ENCODE measurements around the gene FCHO2. TPM values are rescaled to one million over a fixed set of nuclear protein-coding genes. Genes with fewer than 3 reads are reported as not detected.

FCHO2 gene
- total and polyA plus RNA-seq, 2 donors (not counting 3 experiments of a cell fraction or from before 2014, with no cell fraction given): 12.0 to 25.2 TPM

GRCh38 chr5:73126957-73127356 is 171.1 kb downstream of the FCHO2 start:
- dilution Hi-C loops (cut with MboI; ENCODE audit: extremely low pct_ligation_motif_present, low sequenced_read_pairs): no loop called here
- CTCF ChIA-PET: interaction anchor here (0.9 to 1.0 kb wide), 5 partner anchors 9 to 75 kb away, joined by 3 read pairs; no protein-coding TSS in a partner anchor
- Histone ChIP-seq H3K9me1 (replicated peaks; ENCODE audit: control insufficient read depth, extremely low read depth, insufficient read depth, low read length) (no peaks in the 10 kb centered on the region), H3K79me2 (ENCODE audit: control insufficient read depth, insufficient read depth, low read length) (peaks cover 4% of the 10 kb centered on the region), H3K4me3 (replicated peaks in 1 of 3; ENCODE audit: insufficient read depth in 1 of 3, low read depth in 1 of 3, low read length in 3 of 3) (no peak overlapping the region), H3K27ac (ENCODE audit: insufficient read depth, low read depth, low read length) (no peak overlapping the region), H3K36me3 (ENCODE audit: control insufficient read depth in 2 of 2, extremely low read depth in 1 of 2, insufficient read depth in 2 of 2, low read length in 2 of 2) (no peaks in the 10 kb centered on the region), H3K9ac (replicated peaks; ENCODE audit: extremely low read depth, insufficient read depth, low read length) (no peak overlapping the region), H4K20me1 (replicated peaks; ENCODE audit: control insufficient read depth, extremely low read depth, insufficient read depth, low read length) (no peaks in the 10 kb centered on the region), H3K27me3 (ENCODE audit: control insufficient read depth in 2 of 2, insufficient read depth in 2 of 2, low read length in 2 of 2) (no peaks in the 10 kb centered on the region), H3K4me2 (ENCODE audit: insufficient read depth, low read length) (no peak overlapping the region), H2AFZ (ENCODE audit: low read depth, low read length) (no peak overlapping the region), H3K4me1 (ENCODE audit: control insufficient read depth, extremely low read depth, insufficient read depth, low read length) (peaks cover 16% of the 10 kb centered on the region), H3K9me3 (replicated peaks; ENCODE audit: control insufficient read depth, insufficient read depth, low read length) (no peaks in the 10 kb centered on the region)
- no TSS peak for BruUV-seq (replicated peaks)
- intact Hi-C loops (cut with micrococcal nuclease): no loop called here
- no peak for TF ChIP-seq MYC (IDR thresholded peaks at IDR 0.05; ENCODE audit: low read depth, low read length)
- no peak for TF ChIP-seq POLR2A (IDR thresholded peaks at IDR 0.05; ENCODE audit: low read depth, low read length)
- no peak for TF ChIP-seq CTCF (IDR thresholded peaks at IDR 0.05; ENCODE audit: extremely low read depth in 1 of 2, insufficient read depth in 1 of 2, low read depth in 1 of 2, low read length in 2 of 2)
- TF ChIP-seq FOS (IDR thresholded peaks at IDR 0.05; ENCODE audit: borderline replicate concordance, insufficient read depth, low read length): no peak
- TF ChIP-seq EZH2 (IDR thresholded peaks at IDR 0.05; ENCODE audit: borderline replicate concordance, low read depth, low read length, severe bottlenecking): no peak
- no peak for TF ChIP-seq GATA2 (IDR thresholded peaks at IDR 0.05; ENCODE audit: insufficient read depth, insufficient read length, low read depth, low read length)
- TF ChIP-seq POLR2AphosphoS5 (IDR thresholded peaks at IDR 0.05; ENCODE audit: insufficient read depth, low read depth, low read length): no peak
- no peak for TF ChIP-seq MAX (IDR thresholded peaks at IDR 0.05; ENCODE audit: insufficient read depth, insufficient read length)
- TF ChIP-seq JUN (IDR thresholded peaks at IDR 0.05; ENCODE audit: borderline replicate concordance, insufficient read depth, insufficient read length, low read depth): no peak
- POLR2A ChIA-PET: no interaction called here
- FAIRE-seq (no peak), DNase-seq (ENCODE audit: low read depth, low spot score) (no peak)
